SK-N-SH (cell line): ENCODE data around the gene PLOD1. TPM values are rescaled to one million over a fixed set of nuclear protein-coding genes. Genes with fewer than 3 reads are reported as not detected.
A peak's percentile ranks its signal among the peaks of the same experiment; 100 is the strongest.

Source experiments
- CTCF ChIA-PET: fragments of 300-600, 350-600 bp; formaldehyde crosslinking; extraction: SDS; loops from one replicate; lab custom pipeline; 2021; lab: Yijun Ruan, JAX
- POLR2A ChIA-PET: fragments of 350-600 bp; sonication (Branson Sonifier 250); formaldehyde crosslinking; extraction: SDS; loops from one replicate; lab custom pipeline; 2020; ENCODE audit warnings: antibody characterized with exemption, inconsistent platforms; lab: Yijun Ruan, JAX
- DNase-seq: peaks from one replicate; pipeline ENCODE4 v3.0.0; 2012
- H2AFZ ChIP-seq: fragments of 200-600 bp; sonication (generic); 2 replicates; pipeline ENCODE4 v1.8.1; 2016; ENCODE audit warnings: antibody characterized with exemption, mild to moderate bottlenecking, low read depth
- H3F3A ChIP-seq: fragments of 200-600 bp; sonication (generic); replicated peaks from 2 replicates; pipeline ENCODE3; 2016; ENCODE audit warnings: antibody characterized with exemption, mild to moderate bottlenecking; ENCODE audit not compliant: insufficient read depth
- H3K27ac ChIP-seq, 2 experiments: fragments of 200-500 bp in 1 of 2; fragments of 200-600 bp in 1 of 2; sonication (Bioruptor generic) in 1 of 2; sonication (generic), shearing (Covaris generic) in 1 of 2; 2 replicates each; pipeline versions ENCODE4 v1.5.1 to v1.6.1; 2014 to 2016; ENCODE audit warnings: low read depth in 2 of 2, inconsistent platforms in 1 of 2, low read length in 1 of 2, mild to moderate bottlenecking in 1 of 2, mixed read lengths in 1 of 2
- H3K27me3 ChIP-seq: fragments of 200-600 bp; sonication (generic), shearing (Covaris generic); 2 replicates; pipeline ENCODE4 v1.6.1; 2016; ENCODE audit warnings: mixed run types; ENCODE audit not compliant: insufficient read depth
- H3K36me3 ChIP-seq, 2 experiments: fragments of 200-500 bp in 1 of 2; fragments of 200-600 bp in 1 of 2; sonication (Bioruptor generic) in 1 of 2; sonication (generic) in 1 of 2; replicated peaks in 1 of 2; 2 replicates each; pipeline versions ENCODE3 to v1.5.1; 2014 to 2016; ENCODE audit warnings: low read length in 1 of 2, mild to moderate bottlenecking in 1 of 2; ENCODE audit not compliant: insufficient read depth in 2 of 2, control insufficient read depth in 1 of 2
- H3K4me1 ChIP-seq, 2 experiments: fragments of 200-500 bp in 1 of 2; fragments of 200-600 bp in 1 of 2; sonication (Bioruptor generic) in 1 of 2; sonication (generic), shearing (Covaris generic) in 1 of 2; 2 replicates each; pipeline versions ENCODE4 v1.5.1 to v1.6.1; 2014 to 2016; ENCODE audit warnings: low read depth in 1 of 2, low read length in 1 of 2, mixed run types in 1 of 2; ENCODE audit not compliant: insufficient read depth in 2 of 2, control insufficient read depth in 1 of 2
- H3K4me2 ChIP-seq: fragments of 200-600 bp; sonication (generic), shearing (Covaris generic); 2 replicates; pipeline ENCODE4 v1.6.1; 2017; ENCODE audit warnings: mixed run types
- H3K4me3 ChIP-seq, 2 experiments: fragments of 200-500 bp in 1 of 2; fragments of 200-600 bp in 1 of 2; sonication (Bioruptor generic) in 1 of 2; sonication (generic), shearing (Covaris generic) in 1 of 2; 2 replicates each; pipeline versions ENCODE4 v1.5.1 to v1.8.1; 2014 to 2016; ENCODE audit warnings: low read depth in 2 of 2, inconsistent platforms in 1 of 2, low read length in 1 of 2, mild to moderate bottlenecking in 1 of 2, mixed read lengths in 1 of 2, moderate library complexity in 1 of 2
- H3K79me2 ChIP-seq: fragments of 200-600 bp; sonication (generic); 2 replicates; pipeline ENCODE4 v1.8.1; 2017; ENCODE audit warnings: mild to moderate bottlenecking; ENCODE audit not compliant: insufficient read depth
- H3K9ac ChIP-seq: fragments of 200-600 bp; sonication (generic); 2 replicates; pipeline ENCODE4 v1.6.1; 2017; ENCODE audit warnings: mixed run types
- H3K9me2 ChIP-seq: fragments of 200-600 bp; sonication (generic); 2 replicates; pipeline ENCODE4 v1.6.1; 2017; ENCODE audit warnings: mixed run types
- H3K9me3 ChIP-seq: fragments of 200-600 bp; sonication (generic); 2 replicates; pipeline ENCODE4 v1.6.1; 2017; ENCODE audit warnings: mixed run types, mild to moderate bottlenecking, moderate library complexity
- H4K20me1 ChIP-seq: fragments of 200-600 bp; sonication (generic); 2 replicates; pipeline ENCODE4 v1.6.1; 2017; ENCODE audit warnings: mild to moderate bottlenecking, mixed run types; ENCODE audit not compliant: insufficient read depth
- ELF1 ChIP-seq: IDR thresholded peaks from 2 replicates; pipeline ENCODE4 v1.4.0; 2012
- EP300 ChIP-seq, 2 experiments: IDR thresholded peaks; 2 replicates each; pipeline versions ENCODE4 v1.4.0 to v1.6.1; 2012; ENCODE audit warnings: borderline replicate concordance in 1 of 2, low read depth in 1 of 2, low read length in 1 of 2
- EZH2phosphoT487 ChIP-seq: fragments of 200-600 bp; sonication (generic); IDR thresholded peaks from 2 replicates; pipeline ENCODE4 v1.6.1; 2017; ENCODE audit warnings: low read depth, mixed run types, mild to moderate bottlenecking, antibody characterized with exemption, moderate library complexity, borderline replicate concordance
- FOSL2 ChIP-seq: IDR thresholded peaks from 2 replicates; pipeline ENCODE4 v1.4.0; 2012; ENCODE audit warnings: low read depth, mild to moderate bottlenecking, moderate library complexity, borderline replicate concordance
- FOXM1 ChIP-seq: IDR thresholded peaks from 2 replicates; pipeline ENCODE4 v1.4.0; 2012; ENCODE audit warnings: low read depth, mild to moderate bottlenecking
- GABPA ChIP-seq: IDR thresholded peaks from 2 replicates; pipeline ENCODE4 v1.4.0; 2012; ENCODE audit warnings: low read depth, mild to moderate bottlenecking
- NFIC ChIP-seq: IDR thresholded peaks from 2 replicates; pipeline ENCODE4 v1.4.0; 2012; ENCODE audit warnings: borderline replicate concordance
- REST ChIP-seq: IDR thresholded peaks from 2 replicates; pipeline ENCODE4 v1.6.1; 2012; ENCODE audit warnings: mild to moderate bottlenecking, low read depth, low read length, moderate library complexity
- WGBS: methylation state at CpG from one replicate; pipeline ENCODE4 v1.1.6; 2017; ENCODE audit warnings: low lambda C conversion rate; 5-methylcytosine and 5-hydroxymethylcytosine counted together
- polyA plus RNA-seq, 3 experiments: library from polyadenylated mRNA; depleted of rRNA; stranded (reverse); fragments of >200 nt; gene quantifications; 2 replicates each; pipeline ENCODE4 v1.2.3, GENCODE V29; 2012
- TF ChIP-seq, protein P1 (sequence below): IDR thresholded peaks from 2 replicates; pipeline ENCODE4; 2012
- TF ChIP-seq, protein P2 (sequence below): fragments of 150-350 bp; IDR thresholded peaks from 2 replicates; pipeline ENCODE4 v1.6.1; 2016; ENCODE audit warnings: mild to moderate bottlenecking, low read depth, low read length
- TF ChIP-seq, protein P3 (sequence below): fragments of 200-600 bp; sonication (generic); IDR thresholded peaks from 2 replicates; pipeline ENCODE4 v1.6.1; 2017; ENCODE audit warnings: antibody characterized with exemption, mild to moderate bottlenecking, moderate library complexity

PLOD1 gene
- polyA plus RNA-seq, 1 of the 3 experiments (the other 2 are of a cell fraction), result 257 TPM

DNA sequence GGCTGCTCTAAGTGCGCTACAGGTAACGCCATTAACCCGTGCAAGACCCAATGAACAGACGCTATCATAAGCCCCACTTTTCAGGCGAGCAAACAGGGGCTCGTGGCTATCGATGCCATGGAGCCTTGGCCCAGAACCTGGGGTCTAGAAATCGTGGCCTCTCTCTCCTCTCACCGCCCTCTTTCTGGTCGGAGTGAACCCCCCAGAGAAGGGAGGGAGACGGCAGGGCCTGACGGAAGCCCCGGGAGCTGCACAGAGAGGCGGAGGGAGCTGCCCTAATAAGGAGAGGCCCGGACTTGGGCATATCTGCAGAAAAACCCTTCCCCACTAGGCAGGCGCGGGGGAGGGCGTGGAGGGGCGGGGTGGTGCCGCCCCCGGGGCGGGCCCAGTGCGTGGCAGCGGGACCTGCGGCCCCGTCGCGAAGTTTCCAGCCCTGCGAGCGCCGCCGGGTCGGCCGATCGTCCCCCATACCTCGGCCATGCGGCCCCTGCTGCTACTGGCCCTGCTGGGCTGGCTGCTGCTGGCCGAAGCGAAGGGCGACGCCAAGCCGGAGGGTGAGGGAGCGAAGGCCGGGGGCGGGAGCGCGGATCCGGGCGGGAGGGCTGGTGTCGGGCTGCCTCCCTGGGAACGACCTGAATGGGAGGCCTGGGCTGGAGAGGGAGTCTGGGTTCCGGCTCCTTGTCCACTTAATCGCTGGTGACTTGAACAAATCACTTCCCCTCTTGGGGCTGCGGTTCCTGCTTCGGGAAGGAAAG, at the start of gene PLOD1 (continued):
- no peak for TF ChIP-seq EP300 (IDR thresholded peaks at IDR 0.05; ENCODE audit: borderline replicate concordance in 1 of 2, low read depth in 1 of 2, low read length in 1 of 2)
- TF ChIP-seq, protein P1, sequence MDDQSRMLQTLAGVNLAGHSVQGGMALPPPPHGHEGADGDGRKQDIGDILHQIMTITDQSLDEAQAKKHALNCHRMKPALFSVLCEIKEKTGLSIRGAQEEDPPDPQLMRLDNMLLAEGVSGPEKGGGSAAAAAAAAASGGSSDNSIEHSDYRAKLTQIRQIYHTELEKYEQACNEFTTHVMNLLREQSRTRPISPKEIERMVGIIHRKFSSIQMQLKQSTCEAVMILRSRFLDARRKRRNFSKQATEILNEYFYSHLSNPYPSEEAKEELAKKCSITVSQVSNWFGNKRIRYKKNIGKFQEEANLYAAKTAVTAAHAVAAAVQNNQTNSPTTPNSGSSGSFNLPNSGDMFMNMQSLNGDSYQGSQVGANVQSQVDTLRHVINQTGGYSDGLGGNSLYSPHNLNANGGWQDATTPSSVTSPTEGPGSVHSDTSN, result peak; percentile 50
- TF ChIP-seq EZH2phosphoT487, result no peak
- no peak for TF ChIP-seq GABPA
- no peak for TF ChIP-seq FOSL2
- TF ChIP-seq REST, result no peak

DNA sequence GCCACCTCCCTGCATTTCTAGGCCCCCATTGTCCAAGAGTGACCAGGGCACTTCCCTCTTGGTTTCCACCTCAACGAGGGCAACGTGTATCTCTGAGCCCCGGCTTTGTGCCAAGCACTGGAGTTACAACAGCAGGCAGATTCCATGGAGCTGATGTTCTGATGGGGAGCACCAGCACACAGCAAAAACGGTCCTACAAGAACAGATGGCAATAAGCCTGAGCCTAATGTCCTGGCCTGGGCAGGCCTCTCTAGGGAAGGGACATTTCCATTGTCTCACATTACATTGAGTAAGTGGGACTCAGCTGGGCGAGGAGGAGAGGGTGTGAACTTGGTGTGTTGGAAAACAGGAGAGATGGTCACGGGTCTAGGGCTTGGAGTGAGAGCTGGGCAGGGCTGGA, 48.6 kb upstream of the PLOD1 start:
- no peaks in the 10 kb centered on the region for H3K79me2 ChIP-seq
- WGBS, result 46% methylated on average over 6 of the region's 6 CpGs
- no peak overlapping the region for H2AFZ ChIP-seq

More for the DNA sequence above, 48.6 kb upstream of the PLOD1 start:
- DNase-seq, result no peak
- no peaks in the 10 kb centered on the region for H3K9me3 ChIP-seq
- H3K9me2 ChIP-seq, result no peaks in the 10 kb centered on the region
- no peaks in the 10 kb centered on the region for H3K27me3 ChIP-seq
- H3K27ac ChIP-seq, result no peak overlapping the region
- H3K36me3 ChIP-seq, result no peaks in the 10 kb centered on the region
- CTCF ChIA-PET, result interaction anchor here (2.8 to 5.3 kb wide), 2 partner anchors 22 to 46 kb away, joined by 7 to 48 read pairs; no protein-coding TSS in a partner anchor
- H3K4me3 ChIP-seq, result no peak overlapping the region
- no peak for TF ChIP-seq EZH2phosphoT487
- no peak for TF ChIP-seq FOXM1
- TF ChIP-seq REST, result no peak
- TF ChIP-seq FOSL2, result no peak
- TF ChIP-seq, protein P2, sequence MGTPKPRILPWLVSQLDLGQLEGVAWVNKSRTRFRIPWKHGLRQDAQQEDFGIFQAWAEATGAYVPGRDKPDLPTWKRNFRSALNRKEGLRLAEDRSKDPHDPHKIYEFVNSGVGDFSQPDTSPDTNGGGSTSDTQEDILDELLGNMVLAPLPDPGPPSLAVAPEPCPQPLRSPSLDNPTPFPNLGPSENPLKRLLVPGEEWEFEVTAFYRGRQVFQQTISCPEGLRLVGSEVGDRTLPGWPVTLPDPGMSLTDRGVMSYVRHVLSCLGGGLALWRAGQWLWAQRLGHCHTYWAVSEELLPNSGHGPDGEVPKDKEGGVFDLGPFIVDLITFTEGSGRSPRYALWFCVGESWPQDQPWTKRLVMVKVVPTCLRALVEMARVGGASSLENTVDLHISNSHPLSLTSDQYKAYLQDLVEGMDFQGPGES, result no peak
- no peak for TF ChIP-seq NFIC
- no peak for TF ChIP-seq ELF1
- TF ChIP-seq, protein P3, sequence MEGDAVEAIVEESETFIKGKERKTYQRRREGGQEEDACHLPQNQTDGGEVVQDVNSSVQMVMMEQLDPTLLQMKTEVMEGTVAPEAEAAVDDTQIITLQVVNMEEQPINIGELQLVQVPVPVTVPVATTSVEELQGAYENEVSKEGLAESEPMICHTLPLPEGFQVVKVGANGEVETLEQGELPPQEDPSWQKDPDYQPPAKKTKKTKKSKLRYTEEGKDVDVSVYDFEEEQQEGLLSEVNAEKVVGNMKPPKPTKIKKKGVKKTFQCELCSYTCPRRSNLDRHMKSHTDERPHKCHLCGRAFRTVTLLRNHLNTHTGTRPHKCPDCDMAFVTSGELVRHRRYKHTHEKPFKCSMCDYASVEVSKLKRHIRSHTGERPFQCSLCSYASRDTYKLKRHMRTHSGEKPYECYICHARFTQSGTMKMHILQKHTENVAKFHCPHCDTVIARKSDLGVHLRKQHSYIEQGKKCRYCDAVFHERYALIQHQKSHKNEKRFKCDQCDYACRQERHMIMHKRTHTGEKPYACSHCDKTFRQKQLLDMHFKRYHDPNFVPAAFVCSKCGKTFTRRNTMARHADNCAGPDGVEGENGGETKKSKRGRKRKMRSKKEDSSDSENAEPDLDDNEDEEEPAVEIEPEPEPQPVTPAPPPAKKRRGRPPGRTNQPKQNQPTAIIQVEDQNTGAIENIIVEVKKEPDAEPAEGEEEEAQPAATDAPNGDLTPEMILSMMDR, result no peak
- TF ChIP-seq, all 33 proteins: peak for 0
- H4K20me1 ChIP-seq, result no peaks in the 10 kb centered on the region
- no peak overlapping the region for H3K4me2 ChIP-seq
- H3K9ac ChIP-seq, result no peak overlapping the region
- H3K4me1 ChIP-seq, result peaks cover 0 to 31% of the 10 kb centered on the region in 2 experiments; a peak in 2 of 4 replicates
- no peaks in the 10 kb centered on the region for H3F3A ChIP-seq
- POLR2A ChIA-PET, result interaction anchor here (0.6 kb wide), 1 partner anchor 83 kb away, joined by 7 read pairs; no protein-coding TSS in a partner anchor
